NCI-H1105 treated with DMSO at 0.1 percent for 48 hours (cell line): ENCODE measurements around the gene SRRT.

Experiments used
- DNase-seq: peaks from one replicate; lab custom pipeline; 2025; lab: John Stamatoyannopoulos, UW

SRRT gene

DNA sequence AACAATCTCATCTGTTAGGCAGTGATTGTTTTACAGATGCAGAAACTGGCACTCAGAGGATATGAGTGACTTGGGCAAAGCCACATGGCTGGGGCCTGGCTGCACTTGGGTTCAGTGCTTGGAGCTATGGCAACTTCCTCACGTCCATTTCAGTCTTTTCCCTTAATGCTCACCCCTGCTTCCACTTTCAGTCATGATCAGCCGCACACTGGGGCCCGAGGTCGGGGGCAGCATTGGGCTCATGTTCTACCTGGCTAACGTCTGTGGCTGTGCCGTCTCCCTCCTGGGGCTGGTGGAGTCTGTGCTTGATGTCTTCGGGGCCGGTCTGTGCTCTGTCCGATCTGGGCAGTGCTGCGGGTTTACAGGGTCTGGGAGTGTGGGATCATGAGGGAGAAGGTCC lies 19.4 kb upstream of the SRRT start:
- DNase-seq, result no peak

- no peak for DNase-seq
Observed at GRCh38 chr7:100856871-100857282, 18.0 kb upstream of the SRRT start.

- DNase-seq, result no peak
Observed at GRCh38 chr7:100859856-100860255, 15.0 kb upstream of the SRRT start.

DNA sequence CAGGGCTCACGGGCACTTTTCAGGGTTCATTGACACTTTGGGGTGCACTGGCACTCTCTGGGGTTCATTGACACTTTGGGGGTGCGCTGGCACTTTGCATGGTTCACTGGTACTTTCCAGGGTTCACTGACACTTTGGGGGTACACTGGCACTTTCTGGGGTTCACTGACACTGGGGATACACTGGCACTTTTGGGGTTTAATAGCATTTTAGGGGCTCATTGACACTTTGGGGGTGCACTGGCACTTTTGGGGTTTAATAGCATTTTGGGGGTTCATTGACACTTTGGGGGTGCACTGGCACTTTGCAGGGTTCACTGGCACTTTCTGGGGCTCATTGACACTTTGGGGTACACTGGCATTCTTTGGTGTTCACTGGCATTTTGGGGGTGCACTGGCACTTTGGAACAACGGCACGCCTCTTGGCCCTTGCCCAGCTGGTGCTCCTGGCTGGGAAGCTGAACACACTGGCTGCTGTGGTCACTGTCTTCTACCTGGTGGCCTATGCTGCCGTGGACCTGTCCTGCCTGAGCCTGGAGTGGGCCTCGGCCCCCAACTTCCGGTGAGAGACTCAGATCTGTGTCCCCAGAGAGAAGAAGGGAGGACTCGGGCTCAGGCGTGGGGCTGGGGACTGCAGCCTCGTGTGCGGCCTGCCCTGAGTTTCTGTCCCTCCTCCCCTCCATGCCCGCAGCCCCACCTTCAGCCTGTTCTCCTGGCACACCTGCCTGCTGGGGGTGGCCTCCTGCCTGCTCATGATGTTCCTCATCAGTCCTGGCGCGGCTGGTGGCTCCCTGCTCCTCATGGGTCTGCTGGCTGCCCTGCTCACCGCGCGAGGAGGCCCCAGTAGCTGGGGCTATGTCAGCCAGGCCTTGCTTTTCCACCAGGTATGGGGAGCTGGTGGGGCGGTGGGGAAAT lies 13.9 kb upstream of the SRRT start:
- no peak for DNase-seq

GRCh38 chr7:100861616-100861985 lies 13.3 kb upstream of the SRRT start:
- no peak for DNase-seq

GRCh38 chr7:100863406-100863950 lies 11.4 kb upstream of the SRRT start:
- DNase-seq, result no peak

GRCh38 chr7:100864263-100864845 lies 10.5 kb upstream of the SRRT start:
- no peak for DNase-seq

DNA sequence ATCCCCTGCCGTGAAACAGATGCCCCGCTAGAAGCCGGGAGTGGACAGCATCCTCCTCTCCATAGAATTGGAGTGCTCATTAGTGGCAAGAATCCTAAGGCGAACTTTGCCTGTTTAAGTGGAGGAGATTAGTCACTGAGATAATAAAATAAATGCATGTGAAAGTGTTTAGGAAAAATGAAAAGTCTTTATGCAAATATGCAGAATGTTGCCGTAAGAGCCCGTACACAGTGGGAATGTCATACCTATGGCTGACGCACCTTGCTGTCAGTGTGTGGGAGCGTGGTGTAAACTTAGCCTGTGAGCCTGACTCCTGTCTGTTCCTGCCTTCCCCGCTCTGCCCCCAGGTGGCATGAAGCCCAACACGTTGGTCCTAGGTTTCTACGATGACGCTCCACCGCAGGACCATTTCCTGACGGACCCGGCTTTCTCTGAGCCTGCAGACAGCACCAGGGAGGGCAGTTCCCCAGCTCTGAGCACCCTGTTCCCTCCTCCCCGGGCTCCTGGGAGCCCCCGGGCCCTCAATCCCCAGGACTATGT lies 9.5 kb upstream of the SRRT start:
- peak; percentile 71 for DNase-seq

DNA sequence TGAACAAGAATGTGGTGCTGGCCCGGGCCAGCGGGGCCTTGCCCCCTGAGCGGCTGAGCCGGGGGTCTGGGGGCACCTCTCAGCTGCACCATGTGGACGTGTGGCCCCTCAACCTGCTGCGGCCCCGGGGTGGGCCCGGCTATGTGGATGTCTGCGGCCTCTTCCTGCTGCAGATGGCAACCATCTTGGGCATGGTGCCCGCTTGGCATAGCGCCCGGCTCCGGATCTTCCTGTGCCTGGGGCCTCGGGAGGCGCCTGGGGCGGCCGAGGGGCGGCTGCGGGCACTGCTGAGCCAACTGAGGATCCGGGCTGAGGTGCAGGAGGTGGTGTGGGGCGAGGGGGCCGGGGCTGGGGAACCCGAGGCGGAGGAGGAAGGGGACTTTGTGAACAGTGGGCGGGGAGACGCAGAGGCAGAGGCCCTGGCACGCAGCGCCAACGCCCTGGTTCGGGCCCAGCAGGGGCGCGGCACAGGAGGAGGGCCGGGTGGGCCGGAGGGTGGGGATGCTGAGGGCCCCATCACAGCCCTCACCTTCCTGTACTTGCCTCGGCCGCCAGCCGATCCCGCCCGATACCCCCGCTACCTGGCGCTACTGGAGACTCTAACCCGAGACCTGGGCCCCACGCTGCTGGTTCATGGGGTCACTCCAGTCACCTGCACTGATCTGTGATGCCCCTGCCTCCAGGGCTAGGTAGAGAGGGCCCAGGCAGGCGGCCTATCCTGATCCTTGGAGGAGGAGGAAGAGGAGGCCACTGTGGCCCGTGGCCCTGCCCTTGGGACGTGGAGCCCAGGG lies 8.8 kb upstream of the SRRT start:
- DNase-seq, result peak; percentile 79

DNA sequence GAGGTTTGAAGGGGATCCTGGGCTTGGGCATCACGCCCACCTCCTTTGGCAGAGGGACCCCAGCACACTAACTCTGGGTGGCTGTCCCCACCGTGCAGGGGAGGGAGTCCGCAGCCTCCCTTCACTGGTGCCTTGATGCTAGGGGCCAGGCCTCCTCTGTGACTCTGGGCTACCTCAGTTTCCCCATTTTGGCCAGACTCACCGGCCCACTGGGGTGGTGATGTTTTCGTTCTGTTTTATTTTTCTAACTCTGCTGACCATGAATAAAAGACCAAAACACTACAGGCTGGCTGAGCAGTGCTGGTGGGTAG lies 8.2 kb upstream of the SRRT start:
- DNase-seq, result no peak

GRCh38 chr7:100867040-100867775 lies 7.7 kb upstream of the SRRT start, which contains the start of gene TRIP6:
Gene TRIP6, plus strand, starts transcription at chr7:100867387. Its CDS starts 111 bp downstream, at chr7:100867498.
- DNase-seq, result no peak

- no peak for DNase-seq
Observed at GRCh38 chr7:100867776-100868485, 7.0 kb upstream of the SRRT start.

- DNase-seq, result no peak
Observed at GRCh38 chr7:100873599-100874299, 1.2 kb upstream of the SRRT start.

DNA sequence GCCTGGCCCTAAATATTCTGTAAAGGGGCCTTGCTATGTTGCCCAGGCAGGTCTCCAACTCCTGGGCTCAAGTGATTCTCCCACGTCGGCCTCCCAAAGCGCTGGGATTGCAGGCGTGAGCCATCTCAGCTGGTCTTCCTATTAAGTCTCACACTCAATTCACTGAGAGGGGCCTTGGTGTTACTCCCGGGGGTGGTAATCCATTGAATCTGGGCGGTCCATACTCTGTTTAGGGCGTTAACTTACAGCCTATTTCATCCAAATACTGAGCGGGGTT lies 665 bp upstream of the SRRT start:
- peak; percentile 46 for DNase-seq

- no peak for DNase-seq
Observed at GRCh38 chr7:100875356-100875751, 451 bp downstream of the SRRT start.

- no peak for DNase-seq
Observed at GRCh38 chr7:100878013-100878412, 3.1 kb downstream of the SRRT start.

DNA sequence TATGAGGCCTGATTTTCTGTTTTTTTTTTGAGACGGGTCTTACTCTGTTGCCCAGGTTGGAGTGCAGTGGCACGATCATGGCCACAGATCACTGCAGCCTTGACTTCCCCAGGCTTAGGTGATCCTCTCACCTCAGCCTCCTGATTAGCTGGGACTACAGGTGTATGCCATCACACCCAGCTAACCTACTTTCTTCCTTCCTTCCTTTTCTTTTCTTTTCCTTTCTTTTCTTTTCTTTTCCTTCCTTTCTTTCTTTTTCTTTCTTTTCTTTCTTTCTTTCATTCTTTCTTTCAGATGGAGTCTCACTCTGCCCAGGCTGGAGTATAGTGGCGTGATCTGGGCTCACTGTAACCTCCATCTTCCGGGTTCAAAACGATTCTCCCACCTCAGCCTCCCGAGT lies 3.8 kb downstream of the SRRT start:
- DNase-seq, result no peak

GRCh38 chr7:100879685-100880261 lies 4.9 kb downstream of the SRRT start:
- DNase-seq, result no peak

GRCh38 chr7:100880645-100881044 lies 5.7 kb downstream of the SRRT start:
- no peak for DNase-seq

GRCh38 chr7:100881136-100881535 lies 6.2 kb downstream of the SRRT start:
- DNase-seq, result no peak
